Measurements from ENCODE around the gene ZSWIM1. TPM values are rescaled to one million over a fixed set of nuclear protein-coding genes. Genes with fewer than 3 reads are reported as not detected.

Gene ZSWIM1
- total and polyA plus RNA-seq, 10 of the 15 experiments (the other 5 are each of a cell fraction or from before 2014, with no cell fraction given): 2.4 to 16.0 (median 9.8) TPM

DNA sequence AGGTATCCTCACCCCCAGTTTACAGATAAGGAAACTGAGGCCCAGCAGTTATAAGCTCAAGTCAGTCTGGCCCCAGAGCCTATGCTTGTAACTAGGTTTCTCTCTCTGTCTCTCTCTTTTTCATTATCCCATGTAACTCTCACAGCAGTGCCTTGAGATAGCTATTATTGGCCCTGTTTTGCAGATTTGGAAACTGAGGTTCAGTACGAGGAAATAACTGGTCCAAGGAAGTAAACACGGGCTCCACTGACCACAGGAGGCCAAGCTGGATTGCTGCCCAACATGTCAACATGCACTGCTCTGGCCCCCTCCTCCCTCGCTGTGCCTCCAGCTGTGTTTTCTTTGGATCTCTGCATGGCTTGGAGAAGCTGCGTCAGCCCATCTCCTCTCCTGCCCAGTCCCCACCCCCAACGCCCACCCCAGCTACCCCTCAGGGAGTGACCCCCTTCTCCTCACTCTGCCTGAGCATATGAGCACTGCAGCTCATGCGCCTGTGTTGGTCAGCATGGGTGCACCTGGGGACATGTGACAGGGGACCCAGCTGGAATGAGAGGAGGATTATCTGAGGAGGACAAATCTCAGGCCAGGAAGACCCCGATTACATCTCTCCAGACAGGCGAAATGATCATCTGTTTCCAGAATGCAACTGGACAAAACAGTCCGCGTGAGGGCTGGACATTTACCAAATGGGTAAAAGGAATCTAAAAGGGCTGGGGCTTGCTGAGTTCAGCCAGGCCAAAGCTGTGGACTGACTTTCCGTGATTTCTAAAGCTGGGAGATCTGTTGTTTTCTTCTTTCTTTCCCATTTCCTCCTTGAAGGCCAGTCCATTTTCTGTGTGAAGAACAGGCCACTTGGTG lies 38.7 kb downstream of the ZSWIM1 start:
- Histone ChIP-seq H4K20me1 (ENCODE audit: control insufficient read depth, insufficient read depth) (no peaks in the 10 kb centered on the region), H2AFZ (ENCODE audit: control insufficient read depth, low read depth, low read length) (no peak overlapping the region), H3K36me3 (ENCODE audit: control insufficient read depth in 2 of 2, insufficient read depth in 2 of 2, low read length in 1 of 2) (no peaks in the 10 kb centered on the region), H3K4me2 (ENCODE audit: control insufficient read depth, insufficient read depth) (no peak overlapping the region), H3K4me3 (no peak overlapping the region), H3K9ac (ENCODE audit: control insufficient read depth, insufficient read depth, low read length) (no peak overlapping the region), H3K9me3 (replicated peaks; ENCODE audit: control insufficient read depth, insufficient read depth, low read length) (no peaks in the 10 kb centered on the region), H3K4me1 (ENCODE audit: control insufficient read depth, insufficient read depth, low read length) (no peaks in the 10 kb centered on the region), H3K79me2 (ENCODE audit: control insufficient read depth, insufficient read depth, low read length) (no peaks in the 10 kb centered on the region), H3K27me3 (replicated peaks in 1 of 2; ENCODE audit: control insufficient read depth in 2 of 2, insufficient read depth in 2 of 2, low read length in 1 of 2) (no peaks in the 10 kb centered on the region), H3K27ac (ENCODE audit: control insufficient read depth, insufficient read depth) (no peak overlapping the region)
- DNase-seq (ENCODE audit: low read depth, low spot score): no peak
- no peak for FAIRE-seq
- SMC1A ChIA-PET (ENCODE audit: uncharacterized antibody, unreplicated experiment): interaction anchor here (0.5 to 1.5 kb wide), 3 partner anchors 14 to 147 kb away, joined by 3 to 5 read pairs (median 3); no protein-coding TSS in a partner anchor
- CTCF ChIA-PET: interaction anchor here (0.6 to 3.0 kb wide), 5 partner anchors 8 to 120 kb away, joined by 3 to 12 read pairs (median 4); no protein-coding TSS in a partner anchor
- RAD21 ChIA-PET (ENCODE audit: unreplicated experiment): no interaction called here
- ATAC-seq: no peak
- intact Hi-C loops (cut with micrococcal nuclease; ENCODE audit: unreplicated experiment) (no loop called here), in situ Hi-C loops (cut with MboI) (no loop called here)
- 46% methylated on average over 9 of the region's 11 CpGs for WGBS (ENCODE audit: insufficient coverage, insufficient replicate concordance, low lambda C conversion rate, missing lambda C conversion rate)
- TF ChIP-seq, protein P1, sequence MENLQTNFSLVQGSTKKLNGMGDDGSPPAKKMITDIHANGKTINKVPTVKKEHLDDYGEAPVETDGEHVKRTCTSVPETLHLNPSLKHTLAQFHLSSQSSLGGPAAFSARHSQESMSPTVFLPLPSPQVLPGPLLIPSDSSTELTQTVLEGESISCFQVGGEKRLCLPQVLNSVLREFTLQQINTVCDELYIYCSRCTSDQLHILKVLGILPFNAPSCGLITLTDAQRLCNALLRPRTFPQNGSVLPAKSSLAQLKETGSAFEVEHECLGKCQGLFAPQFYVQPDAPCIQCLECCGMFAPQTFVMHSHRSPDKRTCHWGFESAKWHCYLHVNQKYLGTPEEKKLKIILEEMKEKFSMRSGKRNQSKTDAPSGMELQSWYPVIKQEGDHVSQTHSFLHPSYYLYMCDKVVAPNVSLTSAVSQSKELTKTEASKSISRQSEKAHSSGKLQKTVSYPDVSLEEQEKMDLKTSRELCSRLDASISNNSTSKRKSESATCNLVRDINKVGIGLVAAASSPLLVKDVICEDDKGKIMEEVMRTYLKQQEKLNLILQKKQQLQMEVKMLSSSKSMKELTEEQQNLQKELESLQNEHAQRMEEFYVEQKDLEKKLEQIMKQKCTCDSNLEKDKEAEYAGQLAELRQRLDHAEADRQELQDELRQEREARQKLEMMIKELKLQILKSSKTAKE (IDR thresholded peaks at IDR 0.05; ENCODE audit: low read depth, poor library complexity, severe bottlenecking): no peak
- TF ChIP-seq, protein P2, sequence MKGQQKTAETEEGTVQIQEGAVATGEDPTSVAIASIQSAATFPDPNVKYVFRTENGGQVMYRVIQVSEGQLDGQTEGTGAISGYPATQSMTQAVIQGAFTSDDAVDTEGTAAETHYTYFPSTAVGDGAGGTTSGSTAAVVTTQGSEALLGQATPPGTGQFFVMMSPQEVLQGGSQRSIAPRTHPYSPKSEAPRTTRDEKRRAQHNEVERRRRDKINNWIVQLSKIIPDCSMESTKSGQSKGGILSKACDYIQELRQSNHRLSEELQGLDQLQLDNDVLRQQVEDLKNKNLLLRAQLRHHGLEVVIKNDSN (IDR thresholded peaks at IDR 0.05; ENCODE audit: borderline replicate concordance, extremely low read length, insufficient read depth, low read depth, low read length): no peak
- TF ChIP-seq ESRRA (IDR thresholded peaks at IDR 0.05; ENCODE audit: low read length) (no peak), RBBP5 (conservative IDR thresholded peaks at IDR 0.05) (no peak), NR2F1 (conservative IDR thresholded peaks at IDR 0.05) (no peak), EGR1 (IDR thresholded peaks at IDR 0.05; ENCODE audit: borderline replicate concordance in 1 of 2, low read depth in 2 of 2, low read length in 2 of 2) (no peak), POU2F2 (IDR thresholded peaks at IDR 0.05; ENCODE audit: borderline replicate concordance, low read depth, low read length) (no peak), POLR2AphosphoS2 (IDR thresholded peaks at IDR 0.05; ENCODE audit: low read depth, low read length) (no peak), EP300 (IDR thresholded peaks at IDR 0.05; ENCODE audit: borderline replicate concordance in 1 of 2, control insufficient read depth in 1 of 2, low read depth in 2 of 2, low read length in 2 of 2) (no peak), ZSCAN29 (IDR thresholded peaks at IDR 0.05) (no peak), EZH2 (IDR thresholded peaks at IDR 0.05; ENCODE audit: borderline replicate concordance, control insufficient read depth, low read depth, low read length) (no peak), SUPT20H (IDR thresholded peaks at IDR 0.05; ENCODE audit: borderline replicate concordance, control insufficient read depth, low read depth, low read length) (no peak), YY1 (IDR thresholded peaks at IDR 0.05; ENCODE audit: low read depth, low read length) (no peak)
- TF ChIP-seq, protein P3, sequence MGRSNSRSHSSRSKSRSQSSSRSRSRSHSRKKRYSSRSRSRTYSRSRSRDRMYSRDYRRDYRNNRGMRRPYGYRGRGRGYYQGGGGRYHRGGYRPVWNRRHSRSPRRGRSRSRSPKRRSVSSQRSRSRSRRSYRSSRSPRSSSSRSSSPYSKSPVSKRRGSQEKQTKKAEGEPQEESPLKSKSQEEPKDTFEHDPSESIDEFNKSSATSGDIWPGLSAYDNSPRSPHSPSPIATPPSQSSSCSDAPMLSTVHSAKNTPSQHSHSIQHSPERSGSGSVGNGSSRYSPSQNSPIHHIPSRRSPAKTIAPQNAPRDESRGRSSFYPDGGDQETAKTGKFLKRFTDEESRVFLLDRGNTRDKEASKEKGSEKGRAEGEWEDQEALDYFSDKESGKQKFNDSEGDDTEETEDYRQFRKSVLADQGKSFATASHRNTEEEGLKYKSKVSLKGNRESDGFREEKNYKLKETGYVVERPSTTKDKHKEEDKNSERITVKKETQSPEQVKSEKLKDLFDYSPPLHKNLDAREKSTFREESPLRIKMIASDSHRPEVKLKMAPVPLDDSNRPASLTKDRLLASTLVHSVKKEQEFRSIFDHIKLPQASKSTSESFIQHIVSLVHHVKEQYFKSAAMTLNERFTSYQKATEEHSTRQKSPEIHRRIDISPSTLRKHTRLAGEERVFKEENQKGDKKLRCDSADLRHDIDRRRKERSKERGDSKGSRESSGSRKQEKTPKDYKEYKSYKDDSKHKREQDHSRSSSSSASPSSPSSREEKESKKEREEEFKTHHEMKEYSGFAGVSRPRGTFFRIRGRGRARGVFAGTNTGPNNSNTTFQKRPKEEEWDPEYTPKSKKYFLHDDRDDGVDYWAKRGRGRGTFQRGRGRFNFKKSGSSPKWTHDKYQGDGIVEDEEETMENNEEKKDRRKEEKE (IDR thresholded peaks at IDR 0.05): no peak
- POLR2A ChIA-PET: interaction anchor here (1.1 kb wide), 3 partner anchors 8 to 25 kb away, joined by 3 to 7 read pairs (median 3); partner anchors contain the start of gene PCIF1
- BruUV-seq (replicated peaks): no TSS peak

Measured in GM12878 (cell line).